Prostate gland (tissue), 2 donors: ENCODE data around the gene EXOC1L. TPM values are rescaled to one million over a fixed set of nuclear protein-coding genes. Genes with fewer than 3 reads are reported as not detected.

ENCODE experiments used
- DNase-seq: peaks from one replicate; pipeline ENCODE4 v3.0.0-alpha.2; 2019; ENCODE audit warnings: low spot score
- H3K27ac ChIP-seq, 2 donors: fragments of 200-600 bp; sonication (generic); 2 replicates each; pipeline ENCODE4 v1.5.1; 2017 to 2019
- H3K27me3 ChIP-seq: fragments of 200-600 bp; sonication (generic); replicated peaks from 2 replicates; pipeline ENCODE4 v1.5.1; 2019; ENCODE audit not compliant: insufficient read depth
- H3K36me3 ChIP-seq, 2 donors: fragments of 200-600 bp; sonication (generic); 1 replicate in 1 of 2; 2 replicates in 1 of 2; pipeline versions ENCODE4 v1.5.1 to v1.8.1; 2017 to 2019
- H3K4me1 ChIP-seq: fragments of 200-600 bp; sonication (generic); replicated peaks from 2 replicates; pipeline ENCODE4 v1.5.1; 2019
- H3K4me3 ChIP-seq, 2 donors: fragments of 200-600 bp; sonication (generic); 2 replicates each; pipeline ENCODE4 v1.5.1; 2017 to 2019
- H3K9me3 ChIP-seq: fragments of 200-600 bp; sonication (generic); 2 replicates; pipeline ENCODE4 v1.5.1; 2017
- CTCF ChIP-seq, 4 experiments: fragments of 200-600 bp in 2 of 4; fragments of 450-650 bp in 2 of 4; sonication (generic) in 2 of 4; IDR thresholded peaks; 1 replicate in 3 of 4; 2 replicates in 1 of 4; pipeline ENCODE4 v1.5.1; 2016 to 2019; ENCODE audit warnings: antibody characterized with exemption in 4 of 4, mild to moderate bottlenecking in 2 of 4, moderate library complexity in 2 of 4
- POLR2A ChIP-seq: fragments of 450-650 bp; IDR thresholded peaks from one replicate; pipeline ENCODE4 v1.6.1; 2016; ENCODE audit warnings: antibody characterized with exemption, mild to moderate bottlenecking
- POLR2AphosphoS5 ChIP-seq: sonication (generic); formaldehyde crosslinking; IDR thresholded peaks from one replicate; pipeline ENCODE4 v1.6.1; 2017; ENCODE audit warnings: antibody characterized with exemption
- WGBS: methylation state at CpG from one replicate; pipeline ENCODE4 v1.1.5; 2018; 5-methylcytosine and 5-hydroxymethylcytosine counted together
- intact Hi-C: fragments of 100-400 bp; cut with DNase I; formaldehyde crosslinking; loops from one replicate; pipeline ENCODE4 v1.14.2; 2022
- total RNA-seq, 2 donors: library from RNA; depleted of rRNA; stranded (reverse); fragments of >200 nt; gene quantifications; one replicate each; pipeline ENCODE4 v1.1.0, GENCODE V29; 2016

Gene EXOC1L
- total RNA-seq, 2 donors from 2014 or later, result not detected

- Histone ChIP-seq H3K27me3 (no peaks in the 10 kb centered on the region), H3K36me3 (no peaks in the 10 kb centered on the region), H3K4me1 (no peaks in the 10 kb centered on the region), H3K4me3 (no peak overlapping the region), H3K27ac (no peak overlapping the region), H3K9me3 (no peaks in the 10 kb centered on the region)
- intact Hi-C loops, result no loop called here
- TF ChIP-seq CTCF (IDR thresholded peaks at IDR 0.05) (no peak), POLR2AphosphoS5 (no peak), POLR2A (no peak)
- WGBS, result 96% methylated on average over 1 of the region's 1 CpG
- DNase-seq, result no peak
These were observed 49.0 kb downstream of the EXOC1L start for GRCh38 chr4:55868581-55869090.

- no peak overlapping the region for H3K4me3 ChIP-seq
- no peaks in the 10 kb centered on the region for H3K36me3 ChIP-seq
- H3K27me3 ChIP-seq, result no peaks in the 10 kb centered on the region
- no peaks in the 10 kb centered on the region for H3K4me1 ChIP-seq
- intact Hi-C loops, result no loop called here
- DNase-seq, result no peak
- H3K9me3 ChIP-seq, result no peaks in the 10 kb centered on the region
- WGBS, result 32% methylated on average over 5 of the region's 5 CpGs
- TF ChIP-seq POLR2A (no peak), POLR2AphosphoS5 (no peak), CTCF (IDR thresholded peaks at IDR 0.05) (no peak)
- H3K27ac ChIP-seq, result no peak overlapping the region
These were observed 51.8 kb downstream of the EXOC1L start for GRCh38 chr4:55871299-55871800.

- Histone ChIP-seq H3K27me3 (no peaks in the 10 kb centered on the region), H3K9me3 (no peaks in the 10 kb centered on the region), H3K27ac (no peak overlapping the region), H3K4me1 (no peaks in the 10 kb centered on the region), H3K4me3 (no peak overlapping the region), H3K36me3 (no peaks in the 10 kb centered on the region)
- no peak for TF ChIP-seq POLR2AphosphoS5
- TF ChIP-seq POLR2A, result no peak
- no peak for DNase-seq
- intact Hi-C loops, result no loop called here
These were observed 55.2 kb downstream of the EXOC1L start for GRCh38 chr4:55874831-55875230.

GRCh38 chr4:55876387-55876786 is 56.8 kb downstream of the EXOC1L start:
- no peak for TF ChIP-seq POLR2AphosphoS5
- TF ChIP-seq CTCF (IDR thresholded peaks at IDR 0.05), result no peak
- Histone ChIP-seq H3K36me3 (no peaks in the 10 kb centered on the region), H3K9me3 (no peaks in the 10 kb centered on the region), H3K27me3 (no peaks in the 10 kb centered on the region), H3K4me1 (no peaks in the 10 kb centered on the region), H3K27ac (no peak overlapping the region), H3K4me3 (no peak overlapping the region)
- DNase-seq, result no peak
- intact Hi-C loops, result no loop called here

GRCh38 chr4:55879224-55879623 is 59.6 kb downstream of the EXOC1L start:
- Histone ChIP-seq H3K27me3 (no peaks in the 10 kb centered on the region), H3K36me3 (no peaks in the 10 kb centered on the region), H3K4me1 (no peaks in the 10 kb centered on the region), H3K4me3 (no peak overlapping the region), H3K27ac (no peak overlapping the region), H3K9me3 (no peaks in the 10 kb centered on the region)
- TF ChIP-seq POLR2AphosphoS5 (no peak), CTCF (IDR thresholded peaks at IDR 0.05) (no peak), POLR2A (no peak)
- WGBS, result 98% methylated on average over 3 of the region's 3 CpGs
- no peak for DNase-seq
- intact Hi-C loops, result no loop called here
